ENCODE measurements around the gene NOXA1. TPM values are rescaled to one million over a fixed set of nuclear protein-coding genes. Genes with fewer than 3 reads are reported as not detected.

Gene NOXA1
- total and polyA plus RNA-seq, 3 donors from 2014 or later, result 2.5 to 8.0 (median 4.6) TPM

DNA sequence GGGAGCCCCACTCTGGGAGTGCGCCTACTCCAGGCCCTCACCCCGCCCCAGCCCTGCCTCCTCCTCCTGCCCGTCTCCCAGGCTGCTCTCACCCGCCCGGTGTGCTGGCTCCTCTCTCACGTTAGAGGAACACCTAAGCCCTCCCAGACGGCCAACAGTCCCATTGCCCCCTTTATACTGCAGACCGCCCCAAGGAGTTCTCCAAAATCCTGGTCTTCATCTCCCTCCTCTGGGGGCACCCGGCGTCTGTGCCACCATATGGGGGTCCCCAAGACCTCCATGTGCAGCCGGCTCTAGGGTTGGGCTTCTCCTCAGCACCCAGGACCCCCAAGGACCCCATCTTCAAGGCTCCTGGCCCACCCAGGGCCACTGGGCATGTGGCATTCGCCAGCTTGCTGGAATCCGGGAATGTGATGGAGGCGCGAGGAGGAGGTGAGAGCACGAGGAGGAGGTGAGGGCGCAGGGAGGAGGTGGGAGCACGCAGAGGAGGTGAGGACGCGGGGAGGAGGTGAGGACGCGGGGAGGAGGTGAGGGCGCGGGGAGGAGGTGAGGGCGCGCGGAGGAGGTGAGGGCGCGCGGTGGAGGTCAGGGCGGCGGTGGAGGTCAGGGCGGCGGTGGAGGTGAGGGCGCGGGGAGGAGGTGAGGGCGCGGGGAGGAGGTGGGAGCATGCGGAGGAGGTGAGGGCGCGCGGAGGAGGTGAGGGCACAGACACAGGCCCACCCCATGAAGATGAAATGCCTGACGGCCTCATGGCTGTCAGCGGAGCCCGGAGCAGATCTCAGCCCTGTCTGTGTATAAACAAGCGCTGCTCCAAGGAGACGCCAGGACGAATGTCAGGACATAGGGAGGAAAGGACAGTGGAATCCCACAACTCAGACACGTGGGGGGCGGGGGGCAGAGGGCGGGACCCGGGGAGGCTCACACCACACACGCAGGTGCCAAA is 41.4 kb upstream of the NOXA1 start:
- 89 to 91% methylated on average over 46 to 53 of the region's 53 CpGs for WGBS, 2 donors
- Histone ChIP-seq H3K36me3 (ENCODE audit: low read depth, missing control alignments) (no peaks in the 10 kb centered on the region), H3K27ac (no peak overlapping the region), H3K4me3 (no peak overlapping the region), H3K4me1 (no peaks in the 10 kb centered on the region), H3K27me3 (no peaks in the 10 kb centered on the region), H3K9me3 (no peaks in the 10 kb centered on the region)
- intact Hi-C loops (cut with DNase I; ENCODE audit: low total_unique reads), result no loop called here
- TF ChIP-seq POLR2A (IDR thresholded peaks at IDR 0.05), result no peak
- TF ChIP-seq, protein P1, sequence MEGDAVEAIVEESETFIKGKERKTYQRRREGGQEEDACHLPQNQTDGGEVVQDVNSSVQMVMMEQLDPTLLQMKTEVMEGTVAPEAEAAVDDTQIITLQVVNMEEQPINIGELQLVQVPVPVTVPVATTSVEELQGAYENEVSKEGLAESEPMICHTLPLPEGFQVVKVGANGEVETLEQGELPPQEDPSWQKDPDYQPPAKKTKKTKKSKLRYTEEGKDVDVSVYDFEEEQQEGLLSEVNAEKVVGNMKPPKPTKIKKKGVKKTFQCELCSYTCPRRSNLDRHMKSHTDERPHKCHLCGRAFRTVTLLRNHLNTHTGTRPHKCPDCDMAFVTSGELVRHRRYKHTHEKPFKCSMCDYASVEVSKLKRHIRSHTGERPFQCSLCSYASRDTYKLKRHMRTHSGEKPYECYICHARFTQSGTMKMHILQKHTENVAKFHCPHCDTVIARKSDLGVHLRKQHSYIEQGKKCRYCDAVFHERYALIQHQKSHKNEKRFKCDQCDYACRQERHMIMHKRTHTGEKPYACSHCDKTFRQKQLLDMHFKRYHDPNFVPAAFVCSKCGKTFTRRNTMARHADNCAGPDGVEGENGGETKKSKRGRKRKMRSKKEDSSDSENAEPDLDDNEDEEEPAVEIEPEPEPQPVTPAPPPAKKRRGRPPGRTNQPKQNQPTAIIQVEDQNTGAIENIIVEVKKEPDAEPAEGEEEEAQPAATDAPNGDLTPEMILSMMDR (IDR thresholded peaks at IDR 0.05), result no peak
- DNase-seq, result no peak

DNA sequence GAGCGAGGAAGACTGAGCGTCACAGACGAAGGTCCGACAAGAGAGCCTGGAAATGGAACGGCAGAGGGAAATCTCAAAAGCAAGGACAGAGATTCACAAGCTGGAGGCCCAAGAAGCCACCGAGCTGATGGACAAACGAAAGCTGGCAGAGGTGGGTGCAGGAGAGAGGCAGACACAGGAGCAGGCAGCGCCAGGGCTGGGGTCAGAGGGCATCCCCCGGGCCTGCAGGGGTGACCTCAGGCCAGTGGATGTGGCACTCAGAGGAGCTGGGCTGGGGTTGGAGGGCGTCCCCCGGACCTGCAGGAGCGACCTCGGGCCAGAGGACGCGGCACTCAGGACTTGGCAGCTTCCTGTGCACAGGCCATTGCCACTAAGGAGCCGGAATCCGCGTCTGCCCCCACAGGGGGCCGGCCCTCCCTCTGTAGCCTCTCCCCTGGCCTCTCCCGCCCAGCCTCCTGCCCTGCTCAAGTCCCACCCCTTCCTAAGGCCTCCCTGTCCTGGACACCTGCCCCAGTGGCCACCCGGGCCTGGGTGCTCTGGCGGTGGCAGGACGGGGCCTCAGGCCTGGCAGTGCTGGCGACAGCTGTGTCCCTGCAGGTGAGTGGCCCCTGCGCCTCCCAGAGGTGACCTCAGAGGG is 40.6 kb upstream of the NOXA1 start:
- 81 to 91% methylated on average over 6 to 25 of the region's 25 CpGs for whole genome bisulfite sequencing, 2 donors
- DNase-seq, result no peak
- Histone ChIP-seq H3K27ac (no peak overlapping the region), H3K9me3 (no peaks in the 10 kb centered on the region), H3K4me3 (no peak overlapping the region), H3K27me3 (no peaks in the 10 kb centered on the region), H3K4me1 (peaks cover 7% of the 10 kb centered on the region), H3K36me3 (ENCODE audit: low read depth, missing control alignments) (no peaks in the 10 kb centered on the region)
- intact Hi-C loops (cut with DNase I; ENCODE audit: low total_unique reads), result no loop called here
- TF ChIP-seq, protein P1 (IDR thresholded peaks at IDR 0.05), result no peak
- TF ChIP-seq POLR2A (IDR thresholded peaks at IDR 0.05), result no peak

DNA sequence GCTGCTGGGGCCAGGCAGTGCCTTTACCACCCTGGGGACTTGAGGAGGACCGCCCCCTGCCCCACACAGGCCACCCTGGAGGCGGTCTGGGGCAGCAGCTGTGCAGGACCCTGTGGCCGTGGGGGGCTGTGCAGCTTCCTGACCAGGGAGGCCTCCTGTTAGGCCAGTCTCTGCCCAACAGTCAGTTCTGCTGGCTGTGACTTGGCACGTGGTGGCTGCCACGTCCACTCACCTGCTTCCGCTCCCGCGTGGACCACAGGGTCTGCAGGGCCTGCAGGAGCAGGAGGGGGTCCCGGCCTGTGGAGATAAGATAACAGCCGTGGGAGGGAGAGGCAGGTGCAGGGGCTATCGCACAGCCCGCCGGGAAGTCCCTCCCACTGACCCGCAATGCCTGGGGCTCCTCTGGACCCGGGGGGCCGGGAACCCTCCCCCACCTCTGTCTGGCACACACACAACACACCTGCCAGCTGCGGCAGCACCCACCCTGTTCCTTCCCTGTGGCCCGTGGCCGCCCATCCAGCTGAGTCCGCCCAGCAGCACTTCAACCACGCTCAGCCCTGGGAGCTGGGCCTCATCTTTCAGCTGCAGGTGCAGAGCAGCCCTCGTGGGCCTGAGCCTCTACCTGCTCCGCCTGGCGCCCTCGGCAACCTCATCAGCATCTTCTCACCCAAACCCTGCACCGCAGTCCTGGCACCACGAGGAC is 40.0 kb upstream of the NOXA1 start:
- Histone ChIP-seq H3K4me1 (peaks cover 14% of the 10 kb centered on the region), H3K27ac (no peak overlapping the region), H3K27me3 (no peaks in the 10 kb centered on the region), H3K4me3 (no peak overlapping the region), H3K36me3 (ENCODE audit: low read depth, missing control alignments) (no peaks in the 10 kb centered on the region), H3K9me3 (no peaks in the 10 kb centered on the region)
- DNase-seq, result no peak
- 75 to 100% methylated on average over 2 to 27 of the region's 27 CpGs for WGBS, 2 donors
- intact Hi-C loops (cut with DNase I; ENCODE audit: low total_unique reads), result no loop called here
- no peak for TF ChIP-seq POLR2A (IDR thresholded peaks at IDR 0.05)
- TF ChIP-seq, protein P1 (IDR thresholded peaks at IDR 0.05), result no peak

DNA sequence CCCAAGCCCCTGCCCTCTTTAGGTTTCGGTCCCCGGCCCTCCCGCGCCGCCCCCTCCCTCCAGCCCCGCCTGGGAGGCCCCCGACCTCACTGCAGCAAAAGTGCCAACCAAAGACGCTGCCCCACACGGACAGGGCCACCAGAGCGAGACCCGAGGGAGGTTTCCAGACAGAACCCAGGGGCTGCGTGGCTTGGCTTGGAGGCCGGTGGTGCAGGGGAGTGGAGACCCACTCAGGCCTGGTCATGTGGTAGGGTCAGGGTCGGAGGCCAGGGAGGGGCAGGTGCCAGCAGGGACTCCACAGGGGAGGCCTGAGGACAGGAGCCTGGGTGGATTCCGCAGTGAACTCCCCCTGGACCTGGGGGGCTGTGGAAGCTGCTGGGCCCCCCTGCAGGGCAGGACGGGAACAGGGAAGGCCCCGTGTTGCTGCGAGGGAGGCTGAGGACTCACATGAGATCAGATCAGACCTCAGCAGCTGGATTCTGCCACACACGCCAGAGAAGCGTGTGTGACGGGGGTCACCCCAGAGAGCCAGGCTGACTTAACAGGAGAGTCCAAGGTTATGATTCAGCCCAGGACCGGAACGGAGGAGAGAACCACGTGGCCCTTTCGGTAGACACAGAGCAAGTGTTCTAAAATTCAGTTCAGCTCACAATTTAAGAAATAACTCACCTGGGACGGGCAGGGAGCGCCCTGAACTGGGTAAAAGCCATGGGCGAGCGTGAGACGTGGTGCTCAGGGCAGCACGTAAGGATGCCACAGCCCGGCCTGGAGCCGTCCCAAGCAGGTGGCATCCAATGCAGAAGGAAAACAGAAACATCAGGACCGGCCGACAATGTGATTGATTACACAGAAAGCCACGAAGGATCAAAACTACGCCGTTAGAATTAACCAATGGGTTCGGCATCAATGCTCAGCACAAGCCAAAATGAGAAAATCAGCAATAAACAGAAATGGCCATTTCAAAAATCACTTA is 39.1 kb upstream of the NOXA1 start:
- no peak overlapping the region for H3K27ac ChIP-seq
- H3K4me1 ChIP-seq, result peaks cover 15% of the 10 kb centered on the region
- H3K9me3 ChIP-seq, result no peaks in the 10 kb centered on the region
- intact Hi-C loops (cut with DNase I; ENCODE audit: low total_unique reads), result no loop called here
- no peak for TF ChIP-seq POLR2A (IDR thresholded peaks at IDR 0.05)
- TF ChIP-seq, protein P1 (IDR thresholded peaks at IDR 0.05), result no peak
- no peak for DNase-seq
- no peak overlapping the region for H3K4me3 ChIP-seq
- no peaks in the 10 kb centered on the region for H3K36me3 ChIP-seq (ENCODE audit: low read depth, missing control alignments)
- WGBS, 2 donors, result 85 to 89% methylated on average over 22 to 39 of the region's 39 CpGs
- no peaks in the 10 kb centered on the region for H3K27me3 ChIP-seq

Measured in testis (tissue), 3 donors.